RWPE1 (cell line): ENCODE data around the gene NABP2.

Source experiments
- CTCF ChIA-PET: fragments of 350-600 bp; sonication (Branson Sonifier 250); formaldehyde crosslinking; extraction: SDS; loops from one replicate; lab custom pipeline; 2021; lab: Yijun Ruan, JAX
- POLR2A ChIA-PET: fragments of 400-600 bp; formaldehyde crosslinking; extraction: SDS; loops from one replicate; lab custom pipeline; 2020; ENCODE audit warnings: antibody characterized with exemption; ENCODE audit not compliant: low non-redundant PET; lab: Yijun Ruan, JAX
- DNase-seq: peaks from one replicate; pipeline ENCODE4 v3.0.0; 2012; ENCODE audit warnings: low spot score
- H3K27ac ChIP-seq: fragments of 450-650 bp; 2 replicates; pipeline ENCODE4 v1.5.1; 2017
- CTCF ChIP-seq: fragments of 450-650 bp; conservative IDR thresholded peaks from 2 replicates; pipeline ENCODE4 v1.5.1; 2017; ENCODE audit warnings: low read depth, mild to moderate bottlenecking

The NABP2 gene

DNA sequence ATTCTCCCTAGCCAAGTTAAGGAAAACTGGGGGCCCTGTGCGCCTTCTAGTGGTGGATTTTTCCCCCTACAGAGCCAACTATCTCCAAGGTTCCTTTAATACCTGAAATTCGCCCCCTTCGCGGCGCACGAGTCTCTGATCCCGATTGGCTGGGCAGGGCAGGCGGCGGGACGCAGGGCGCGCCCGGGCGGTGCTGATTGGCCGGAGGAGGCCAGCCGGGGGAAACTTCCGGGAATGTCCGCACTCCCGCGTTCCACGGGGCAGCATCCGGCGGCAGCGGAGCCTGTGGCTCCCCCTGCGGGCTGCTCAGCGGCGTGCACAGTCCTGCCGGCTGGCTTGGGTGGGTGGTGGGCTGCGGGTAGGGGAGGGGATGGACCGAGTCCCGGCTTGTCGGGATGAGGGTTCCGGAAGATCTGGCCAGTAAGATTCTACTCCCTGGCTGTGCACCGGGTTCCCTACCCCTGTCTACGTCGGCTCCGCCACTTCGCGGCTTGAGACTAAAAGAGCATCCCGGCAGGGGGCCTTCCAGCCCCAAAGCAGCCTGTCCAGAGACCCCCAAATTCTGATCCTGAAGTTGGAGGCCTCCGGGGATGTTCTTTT is at the start of gene NABP2:
Gene NABP2, plus strand, starts transcription at position 241 of the 600 bp plus-strand sequence. CDS start 515 bp downstream, outside the sequence.
- POLR2A ChIA-PET: no interaction called here
- TF ChIP-seq CTCF: peak; percentile 99
- CTCF ChIA-PET: no interaction called here

GRCh38 chr12:56178347-56178746 is 45.8 kb upstream of the NABP2 start:
- H3K27ac ChIP-seq: no peak overlapping the region
- TF ChIP-seq CTCF: no peak
- DNase-seq: no peak
- CTCF ChIA-PET: interaction anchor here (0.6 to 0.7 kb wide), 2 partner anchors 59 to 97 kb away, joined by 3 read pairs; no protein-coding TSS in a partner anchor
- POLR2A ChIA-PET: no interaction called here

More for the DNA sequence above, at the start of gene NABP2:
- H3K27ac ChIP-seq: peak within 1 kb of the TSS; percentile 97
- DNase-seq: peak; percentile 100

DNA sequence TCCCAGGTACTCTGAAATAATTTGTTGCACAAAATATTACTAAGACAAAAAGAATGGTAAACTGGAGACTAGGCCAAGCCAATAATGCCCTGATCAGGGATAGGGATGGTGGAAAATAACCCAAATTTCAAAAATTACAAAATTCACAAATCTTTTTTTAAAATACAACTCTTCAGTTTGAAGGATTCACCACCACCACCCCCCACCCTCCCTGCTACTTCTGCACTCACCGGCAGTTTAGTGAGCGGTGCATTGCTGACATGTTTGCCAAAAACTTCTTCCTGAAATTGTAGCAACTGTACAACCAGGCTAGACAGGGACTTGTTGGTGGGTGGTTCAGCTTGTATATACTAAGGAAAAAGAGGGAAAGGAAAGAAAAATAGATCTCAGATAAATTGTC is 37.2 kb upstream of the NABP2 start:
- H3K27ac ChIP-seq: no peak overlapping the region
- no peak for TF ChIP-seq CTCF
- CTCF ChIA-PET: interaction anchor here (0.6 to 4.3 kb wide), 2 partner anchors 36 to 60 kb away, joined by 4 to 21 read pairs; partner anchors contain the start of gene ESYT1
- POLR2A ChIA-PET: interaction anchor here (0.6 kb wide), 1 partner anchor 31 kb away, joined by 3 read pairs; no protein-coding TSS in a partner anchor
- no peak for DNase-seq

DNA sequence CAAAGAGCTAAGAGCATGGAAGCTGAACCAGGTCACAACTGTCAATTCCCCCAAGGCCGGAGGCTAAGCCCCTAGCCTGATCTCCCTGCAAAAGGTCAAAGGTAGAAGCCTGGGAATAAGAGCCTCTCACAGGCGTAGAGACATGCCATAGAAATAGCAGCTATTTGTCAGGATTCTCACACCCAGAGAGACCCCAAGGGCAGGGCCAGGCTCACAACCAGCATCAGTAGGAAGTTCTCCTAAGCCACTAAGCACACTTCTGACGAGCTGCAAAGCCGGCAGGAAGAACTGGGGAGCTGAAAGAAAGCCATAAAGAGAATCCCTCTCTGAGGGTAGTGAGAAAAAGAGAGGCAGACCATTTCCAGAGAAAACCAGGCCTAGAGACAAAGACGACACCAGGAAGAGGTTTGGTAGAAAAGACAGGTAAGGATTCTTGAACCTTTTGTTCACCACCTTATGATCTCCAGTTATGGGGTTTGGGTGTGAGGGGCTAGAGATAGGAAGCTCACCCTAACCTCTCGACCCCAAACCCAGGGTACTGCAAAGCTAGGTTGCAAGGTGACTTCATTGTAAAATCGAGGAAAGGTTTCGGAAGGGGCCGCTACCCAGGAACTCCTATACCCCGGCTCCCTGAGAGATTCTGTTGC is 35.9 kb upstream of the NABP2 start:
- TF ChIP-seq CTCF: no peak
- ChIA-PET POLR2A (interaction anchor here (0.9 to 1.0 kb wide), 2 partner anchors 33 to 70 kb away, joined by 3 read pairs; partner anchors contain the start of gene ZC3H10), CTCF (interaction anchor here (0.7 to 4.3 kb wide), 6 partner anchors 14 to 233 kb away, joined by 3 to 36 read pairs (median 8); partner anchors contain the start of genes ESYT1 and ZC3H10)
- no peak for DNase-seq
- H3K27ac ChIP-seq: peak overlapping the region; percentile 96

DNA sequence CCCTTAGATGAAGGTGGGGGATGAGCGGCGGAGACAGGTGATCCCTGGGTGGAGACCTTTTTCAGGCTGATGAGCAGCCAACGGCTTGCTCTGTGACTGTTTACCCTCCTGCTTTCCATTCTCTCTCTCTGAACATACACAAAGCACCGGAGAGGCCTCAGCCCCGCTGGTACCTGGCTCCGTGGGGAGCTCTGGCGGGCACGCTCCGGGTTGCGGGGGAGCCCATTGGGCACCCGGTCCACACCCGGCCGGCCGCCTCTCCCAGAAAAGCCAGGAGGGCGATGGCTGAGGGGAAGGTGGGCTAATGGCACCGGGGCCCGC is 35.4 kb upstream of the NABP2 start:
- peak overlapping the region; percentile 96 for H3K27ac ChIP-seq
- ChIA-PET CTCF (interaction anchor here (0.7 to 4.3 kb wide), 12 partner anchors 10 to 233 kb away, joined by 3 to 36 read pairs (median 6); partner anchors contain the start of genes ANKRD52, ESYT1 and ZC3H10), POLR2A (interaction anchor here (0.9 to 1.0 kb wide), 2 partner anchors 33 to 71 kb away, joined by 3 read pairs; partner anchors contain the start of gene ZC3H10)
- TF ChIP-seq CTCF: no peak
- no peak for DNase-seq
